Gastrocnemius medialis (tissue), 4 donors: ENCODE measurements around the gene FLNB.

Experiments
- POLR2A ChIP-seq, 2 donors: fragments of 450-650 bp; IDR thresholded peaks; one replicate each; pipeline ENCODE4 v1.6.1; 2017; ENCODE audit warnings: antibody characterized with exemption in 2 of 2, mild to moderate bottlenecking in 2 of 2, moderate library complexity in 2 of 2
- TF ChIP-seq, protein P1 (sequence below), 5 experiments: fragments of 450-650 bp in 3 of 5; fragments of 200-600 bp in 2 of 5; sonication (generic) in 2 of 5; IDR thresholded peaks in 4 of 5; conservative IDR thresholded peaks in 1 of 5; 1 replicate in 4 of 5; 2 replicates in 1 of 5; pipeline ENCODE4 v1.5.1; 2016 to 2019; ENCODE audit warnings: antibody characterized with exemption in 5 of 5, mild to moderate bottlenecking in 3 of 5, moderate library complexity in 3 of 5

GRCh38 chr3:57985176-57985983, 22.8 kb upstream of the FLNB start:
- TF ChIP-seq, protein P1, sequence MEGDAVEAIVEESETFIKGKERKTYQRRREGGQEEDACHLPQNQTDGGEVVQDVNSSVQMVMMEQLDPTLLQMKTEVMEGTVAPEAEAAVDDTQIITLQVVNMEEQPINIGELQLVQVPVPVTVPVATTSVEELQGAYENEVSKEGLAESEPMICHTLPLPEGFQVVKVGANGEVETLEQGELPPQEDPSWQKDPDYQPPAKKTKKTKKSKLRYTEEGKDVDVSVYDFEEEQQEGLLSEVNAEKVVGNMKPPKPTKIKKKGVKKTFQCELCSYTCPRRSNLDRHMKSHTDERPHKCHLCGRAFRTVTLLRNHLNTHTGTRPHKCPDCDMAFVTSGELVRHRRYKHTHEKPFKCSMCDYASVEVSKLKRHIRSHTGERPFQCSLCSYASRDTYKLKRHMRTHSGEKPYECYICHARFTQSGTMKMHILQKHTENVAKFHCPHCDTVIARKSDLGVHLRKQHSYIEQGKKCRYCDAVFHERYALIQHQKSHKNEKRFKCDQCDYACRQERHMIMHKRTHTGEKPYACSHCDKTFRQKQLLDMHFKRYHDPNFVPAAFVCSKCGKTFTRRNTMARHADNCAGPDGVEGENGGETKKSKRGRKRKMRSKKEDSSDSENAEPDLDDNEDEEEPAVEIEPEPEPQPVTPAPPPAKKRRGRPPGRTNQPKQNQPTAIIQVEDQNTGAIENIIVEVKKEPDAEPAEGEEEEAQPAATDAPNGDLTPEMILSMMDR (IDR thresholded peaks at IDR 0.05 in 4 of 5, conservative IDR thresholded peaks at IDR 0.05 in 1 of 5), result no peak
- no peak for TF ChIP-seq POLR2A (IDR thresholded peaks at IDR 0.05)
